ENCODE data around the gene ATG9A. TPM values are rescaled to one million over a fixed set of nuclear protein-coding genes. Genes with fewer than 3 reads are reported as not detected.

Gene ATG9A
- total RNA-seq, 1 donor from 2014 or later = 78.2 TPM

DNA sequence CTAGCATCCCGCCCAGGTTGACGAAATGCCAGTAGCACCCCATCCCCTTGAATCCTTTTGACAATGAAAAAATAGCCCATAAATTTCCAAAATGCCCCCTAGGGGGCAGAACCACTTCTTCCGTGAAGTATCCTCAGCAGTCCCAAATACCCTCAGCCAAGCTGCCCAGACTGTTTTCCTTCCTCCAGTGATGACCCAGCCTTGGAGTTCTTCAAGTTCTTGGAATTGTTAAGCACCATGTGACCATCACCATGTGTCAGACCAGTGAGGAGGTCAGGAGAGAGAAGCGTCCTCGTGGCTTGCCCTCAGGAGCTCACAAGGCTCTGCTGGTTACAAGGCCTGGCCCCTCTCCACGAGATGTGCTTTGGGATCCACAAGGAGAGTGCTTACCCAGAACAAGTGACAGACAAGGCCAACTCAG, 58.2 kb downstream of the ATG9A start:
- H3K27me3 ChIP-seq (ENCODE audit: low read depth) = no peaks in the 10 kb centered on the region
- H3K4me3 ChIP-seq = no peak overlapping the region
- no peaks in the 10 kb centered on the region for H3K9me3 ChIP-seq (replicated peaks)
- DNase-seq = peak; percentile 29
- intact Hi-C loops (cut with micrococcal nuclease) = loop anchor here (5.0 kb wide), 1 partner anchor 126 kb away; no protein-coding TSS in a partner anchor
- TF ChIP-seq, protein P1, sequence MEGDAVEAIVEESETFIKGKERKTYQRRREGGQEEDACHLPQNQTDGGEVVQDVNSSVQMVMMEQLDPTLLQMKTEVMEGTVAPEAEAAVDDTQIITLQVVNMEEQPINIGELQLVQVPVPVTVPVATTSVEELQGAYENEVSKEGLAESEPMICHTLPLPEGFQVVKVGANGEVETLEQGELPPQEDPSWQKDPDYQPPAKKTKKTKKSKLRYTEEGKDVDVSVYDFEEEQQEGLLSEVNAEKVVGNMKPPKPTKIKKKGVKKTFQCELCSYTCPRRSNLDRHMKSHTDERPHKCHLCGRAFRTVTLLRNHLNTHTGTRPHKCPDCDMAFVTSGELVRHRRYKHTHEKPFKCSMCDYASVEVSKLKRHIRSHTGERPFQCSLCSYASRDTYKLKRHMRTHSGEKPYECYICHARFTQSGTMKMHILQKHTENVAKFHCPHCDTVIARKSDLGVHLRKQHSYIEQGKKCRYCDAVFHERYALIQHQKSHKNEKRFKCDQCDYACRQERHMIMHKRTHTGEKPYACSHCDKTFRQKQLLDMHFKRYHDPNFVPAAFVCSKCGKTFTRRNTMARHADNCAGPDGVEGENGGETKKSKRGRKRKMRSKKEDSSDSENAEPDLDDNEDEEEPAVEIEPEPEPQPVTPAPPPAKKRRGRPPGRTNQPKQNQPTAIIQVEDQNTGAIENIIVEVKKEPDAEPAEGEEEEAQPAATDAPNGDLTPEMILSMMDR (IDR thresholded peaks at IDR 0.05; ENCODE audit: borderline replicate concordance) = peak; percentile 76
- peaks cover 37% of the 10 kb centered on the region for H3K4me1 ChIP-seq
- H3K36me3 ChIP-seq = peaks cover 34% of the 10 kb centered on the region
- H3K27ac ChIP-seq (replicated peaks) = peak overlapping the region; percentile 63

DNA sequence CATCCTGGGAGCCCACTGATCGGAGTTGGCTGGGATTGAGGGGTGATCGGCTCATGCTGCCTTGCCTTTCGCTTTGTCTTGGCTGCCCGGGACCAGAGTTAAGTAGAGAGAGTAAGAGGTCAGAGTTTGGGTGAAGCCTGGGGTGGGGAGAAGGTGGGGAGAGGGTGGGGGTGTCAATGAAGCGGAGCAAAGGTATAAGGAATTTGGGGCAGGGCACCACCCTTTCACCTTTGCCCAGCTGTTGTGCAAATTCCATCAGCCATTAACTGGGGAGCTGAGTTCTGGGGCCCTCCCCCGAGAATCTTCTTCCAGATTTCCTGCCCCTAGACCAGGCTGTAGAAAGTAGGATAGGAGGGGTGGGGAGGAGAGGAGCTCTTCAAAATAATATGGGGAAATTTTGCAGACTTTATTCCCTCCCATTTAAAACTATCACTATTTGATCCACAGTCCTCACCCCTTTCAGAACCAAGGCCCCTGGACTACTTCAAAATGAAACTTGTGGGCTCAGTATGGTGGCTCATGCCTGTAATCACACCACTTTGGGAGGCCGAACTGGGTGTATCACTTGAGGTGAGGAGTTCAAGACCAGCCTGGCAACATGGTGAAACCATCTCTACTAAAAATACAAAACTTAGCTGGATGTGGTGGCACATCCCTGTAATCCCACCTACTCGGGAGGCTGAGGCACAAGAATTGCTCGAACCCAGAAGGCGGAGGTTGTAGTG, 59.3 kb downstream of the ATG9A start, which contains the start of gene SLC23A3:
Gene SLC23A3, minus strand, starts transcription at position 100 of the 725 bp plus-strand sequence. Its CDS starts 45 bp downstream, at position 55.
- TF ChIP-seq, protein P1 (IDR thresholded peaks at IDR 0.05; ENCODE audit: borderline replicate concordance) = no peak
- no peaks in the 10 kb centered on the region for H3K9me3 ChIP-seq (replicated peaks)
- no peaks in the 10 kb centered on the region for H3K27me3 ChIP-seq (ENCODE audit: low read depth)
- no peak within 1 kb of the TSS for H3K4me3 ChIP-seq
- intact Hi-C loops (cut with micrococcal nuclease) = loop anchor here (5.0 to 10.0 kb wide), 2 partner anchors 55 to 127 kb away; partner anchors contain the start of genes ANKZF1 and ATG9A
- peaks cover 25% of the 10 kb centered on the region for H3K4me1 ChIP-seq
- peak within 1 kb of the TSS; percentile 63 for H3K27ac ChIP-seq (replicated peaks)
- peaks cover 30% of the 10 kb centered on the region for H3K36me3 ChIP-seq
- DNase-seq = no peak

Other genes starting within 250 kb of the ATG9A start
- not detected for gene FEV, start 244.5 kb downstream of the ATG9A start, total RNA-seq
- not detected for gene CRYBA2, start 236.2 kb downstream of the ATG9A start, total RNA-seq
- not detected for gene CFAP65, start 188.1 kb downstream of the ATG9A start, total RNA-seq
- not detected for gene IHH, start 168.7 kb downstream of the ATG9A start, total RNA-seq
- 6.4 TPM for gene NHEJ1, start 68.8 kb downstream of the ATG9A start, total RNA-seq
- gene SLC23A3, start 59.6 kb downstream of the ATG9A start, total RNA-seq = 0.58 TPM
- gene CNPPD1, start 52.7 kb downstream of the ATG9A start, total RNA-seq = 58.1 TPM
- gene RETREG2, start 51.4 kb downstream of the ATG9A start, total RNA-seq = 29.9 TPM
- 19.7 TPM for gene ZFAND2B, start 22.9 kb downstream of the ATG9A start, total RNA-seq
- 21.5 TPM for gene ABCB6, start 10.7 kb downstream of the ATG9A start, total RNA-seq
- 29.8 TPM for gene ANKZF1, start 170 bp upstream of the ATG9A start, total RNA-seq
- 1.7 TPM for gene GLB1L, start 15.8 kb upstream of the ATG9A start, total RNA-seq
- gene STK16, start 15.8 kb upstream of the ATG9A start, total RNA-seq = 19.2 TPM
- not detected for gene TUBA4B, start 23.6 kb upstream of the ATG9A start, total RNA-seq
- 130 TPM for gene TUBA4A, start 24.3 kb upstream of the ATG9A start, total RNA-seq
- gene DNAJB2, start 49.7 kb upstream of the ATG9A start, total RNA-seq = 77.5 TPM
- gene PTPRN, start 79.8 kb upstream of the ATG9A start, total RNA-seq = 0.11 TPM
- gene RESP18, start 103.1 kb upstream of the ATG9A start, total RNA-seq = not detected
- 73.0 TPM for gene DNPEP, start 158.3 kb upstream of the ATG9A start, total RNA-seq
- gene DES, start 188.7 kb upstream of the ATG9A start, total RNA-seq = 15,954 TPM
- 145 TPM for gene SPEG, start 205.2 kb upstream of the ATG9A start, total RNA-seq